Prostate gland (tissue), 2 donors: ENCODE measurements around the gene ENTPD1.
"Not testable (repeated sequence)": the region's sequence is repeated elsewhere in the genome, so short reads cannot be mapped to it uniquely, and the experiment has no call there.

Experiments used
- CTCF ChIP-seq, 4 experiments: fragments of 200-600 bp in 2 of 4; fragments of 450-650 bp in 2 of 4; sonication (generic) in 2 of 4; IDR thresholded peaks; 1 replicate in 3 of 4; 2 replicates in 1 of 4; pipeline ENCODE4 v1.5.1; 2016 to 2019; ENCODE audit warnings: antibody characterized with exemption in 4 of 4, mild to moderate bottlenecking in 2 of 4, moderate library complexity in 2 of 4
- POLR2AphosphoS5 ChIP-seq: sonication (generic); formaldehyde crosslinking; IDR thresholded peaks from one replicate; pipeline ENCODE4 v1.6.1; 2017; ENCODE audit warnings: antibody characterized with exemption

- not testable (repeated sequence) for TF ChIP-seq CTCF (IDR thresholded peaks at IDR 0.05); POLR2AphosphoS5
Observed at GRCh38 chr10:95777638-95778037, 21.7 kb downstream of the ENTPD1 start.
